ENCODE measurements around the gene FAM174B.

The FAM174B gene

GRCh38 chr15:92633418-92633817, 22.2 kb downstream of the FAM174B start:
- DNase-seq (ENCODE audit: low read depth): no peak
- TF ChIP-seq, protein P1, sequence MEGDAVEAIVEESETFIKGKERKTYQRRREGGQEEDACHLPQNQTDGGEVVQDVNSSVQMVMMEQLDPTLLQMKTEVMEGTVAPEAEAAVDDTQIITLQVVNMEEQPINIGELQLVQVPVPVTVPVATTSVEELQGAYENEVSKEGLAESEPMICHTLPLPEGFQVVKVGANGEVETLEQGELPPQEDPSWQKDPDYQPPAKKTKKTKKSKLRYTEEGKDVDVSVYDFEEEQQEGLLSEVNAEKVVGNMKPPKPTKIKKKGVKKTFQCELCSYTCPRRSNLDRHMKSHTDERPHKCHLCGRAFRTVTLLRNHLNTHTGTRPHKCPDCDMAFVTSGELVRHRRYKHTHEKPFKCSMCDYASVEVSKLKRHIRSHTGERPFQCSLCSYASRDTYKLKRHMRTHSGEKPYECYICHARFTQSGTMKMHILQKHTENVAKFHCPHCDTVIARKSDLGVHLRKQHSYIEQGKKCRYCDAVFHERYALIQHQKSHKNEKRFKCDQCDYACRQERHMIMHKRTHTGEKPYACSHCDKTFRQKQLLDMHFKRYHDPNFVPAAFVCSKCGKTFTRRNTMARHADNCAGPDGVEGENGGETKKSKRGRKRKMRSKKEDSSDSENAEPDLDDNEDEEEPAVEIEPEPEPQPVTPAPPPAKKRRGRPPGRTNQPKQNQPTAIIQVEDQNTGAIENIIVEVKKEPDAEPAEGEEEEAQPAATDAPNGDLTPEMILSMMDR (IDR thresholded peaks at IDR 0.05; ENCODE audit: low read depth, low read length, missing control alignments): no peak
- in situ Hi-C loops (cut with HindIII; ENCODE audit: low sequenced_read_pairs): no loop called here
- H3K4me3 ChIP-seq (ENCODE audit: low read depth, low read length): no peak overlapping the region

- no peak for DNase-seq (ENCODE audit: low read depth)
- TF ChIP-seq, protein P1 (IDR thresholded peaks at IDR 0.05; ENCODE audit: low read depth, low read length, missing control alignments): no peak
- H3K4me3 ChIP-seq (ENCODE audit: low read depth, low read length): no peak overlapping the region
- in situ Hi-C loops (cut with HindIII; ENCODE audit: low sequenced_read_pairs): no loop called here
Measured at GRCh38 chr15:92633001-92633400, 22.6 kb downstream of the FAM174B start.

DNA sequence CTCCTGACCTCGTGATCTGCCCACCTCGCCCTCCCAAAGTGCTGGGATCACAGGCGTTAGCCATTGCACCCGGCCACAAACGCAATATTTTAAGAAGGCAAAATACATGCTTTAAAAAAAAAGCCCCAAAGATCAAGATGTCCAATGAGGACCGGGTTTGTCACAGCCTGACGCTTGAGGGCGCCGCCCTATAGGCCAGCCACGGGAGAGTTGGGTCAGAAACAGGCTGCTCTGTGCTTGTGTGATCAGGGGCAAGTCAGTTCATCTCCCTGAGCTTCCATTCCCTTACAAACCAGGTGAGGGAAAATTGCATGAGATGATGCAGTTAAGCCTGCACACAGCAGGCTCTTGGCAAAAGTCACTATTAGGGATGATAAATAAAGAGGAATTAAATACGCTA, 23.9 kb downstream of the FAM174B start:
- no peak overlapping the region for H3K4me3 ChIP-seq (ENCODE audit: low read depth, low read length)
- no peak for DNase-seq (ENCODE audit: low read depth)
- TF ChIP-seq, protein P1 (IDR thresholded peaks at IDR 0.05; ENCODE audit: low read depth, low read length, missing control alignments): no peak
- in situ Hi-C loops (cut with HindIII; ENCODE audit: low sequenced_read_pairs): no loop called here

- no peak overlapping the region for H3K4me3 ChIP-seq (ENCODE audit: low read depth, low read length)
- TF ChIP-seq, protein P1 (IDR thresholded peaks at IDR 0.05; ENCODE audit: low read depth, low read length, missing control alignments): no peak
- in situ Hi-C loops (cut with HindIII; ENCODE audit: low sequenced_read_pairs): no loop called here
- no peak for DNase-seq (ENCODE audit: low read depth)
Measured at GRCh38 chr15:92629975-92630626, 25.5 kb downstream of the FAM174B start.

DNA sequence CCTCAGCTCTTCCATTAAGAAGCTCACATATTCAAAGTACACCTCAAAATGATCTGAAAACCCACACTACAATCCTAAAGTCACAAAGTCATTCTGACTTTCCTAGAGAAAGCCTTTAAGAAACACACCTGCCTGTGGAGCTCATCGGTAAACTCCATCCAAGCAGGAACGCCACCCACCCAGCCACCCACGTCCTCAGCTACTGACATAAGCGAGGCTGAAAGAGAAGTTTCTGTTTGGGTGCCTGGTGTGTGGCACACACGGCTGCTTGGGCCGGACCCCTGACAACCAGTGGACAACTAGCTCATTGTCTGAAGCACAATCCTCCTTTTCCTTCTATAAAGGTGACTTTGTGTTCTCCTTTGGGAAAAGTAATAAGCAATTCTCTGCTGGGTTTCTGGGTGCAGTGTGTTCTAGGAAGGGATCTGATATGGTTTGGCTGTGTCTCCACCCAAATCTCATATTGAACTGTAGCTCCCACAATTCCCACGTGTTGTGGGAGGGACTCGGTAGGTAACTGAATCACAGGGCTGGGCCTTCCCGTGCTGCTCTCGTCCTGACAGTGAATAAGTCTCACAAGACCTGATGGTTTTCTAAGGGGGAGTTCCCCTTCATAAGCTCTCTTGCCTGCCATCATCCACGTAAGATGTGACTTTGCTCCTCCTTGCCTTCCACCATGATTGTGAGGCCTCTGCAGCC, 26.1 kb downstream of the FAM174B start:
- no peak overlapping the region for H3K4me3 ChIP-seq (ENCODE audit: low read depth, low read length)
- TF ChIP-seq, protein P1 (IDR thresholded peaks at IDR 0.05; ENCODE audit: low read depth, low read length, missing control alignments): no peak
- DNase-seq (ENCODE audit: low read depth): no peak
- in situ Hi-C loops (cut with HindIII; ENCODE audit: low sequenced_read_pairs): no loop called here

GRCh38 chr15:92627014-92627413, 28.6 kb downstream of the FAM174B start:
- no peak overlapping the region for H3K4me3 ChIP-seq (ENCODE audit: low read depth, low read length)
- in situ Hi-C loops (cut with HindIII; ENCODE audit: low sequenced_read_pairs): no loop called here
- DNase-seq (ENCODE audit: low read depth): no peak
- TF ChIP-seq, protein P1 (IDR thresholded peaks at IDR 0.05; ENCODE audit: low read depth, low read length, missing control alignments): no peak
